HFF-Myc (cell line): ENCODE measurements around the gene RNF32.
"Not testable (repeated sequence)": the region's sequence is repeated elsewhere in the genome, so short reads cannot be mapped to it uniquely, and the experiment has no call there.

Experiments used
- DNase-seq: peaks from one replicate; pipeline ENCODE4 v3.0.0-alpha.2; 2011; ENCODE audit warnings: low read depth; ENCODE audit errors: extremely low read depth
- H3K4me3 ChIP-seq: replicated peaks from 2 replicates; pipeline ENCODE4 v1.5.1; 2011; ENCODE audit warnings: low read depth, mild to moderate bottlenecking, control low read depth, low read length
- CTCF ChIP-seq: IDR thresholded peaks from 2 replicates; pipeline ENCODE4 v1.5.1; 2012; ENCODE audit warnings: mild to moderate bottlenecking, low read depth, low read length, control low read depth; ENCODE audit errors: missing control alignments

RNF32 gene

GRCh38 chr7:156691764-156692163 is 51.2 kb downstream of the RNF32 start:
- DNase-seq, result no peak
- no peak overlapping the region for H3K4me3 ChIP-seq
- no peak for TF ChIP-seq CTCF

- no peak overlapping the region for H3K4me3 ChIP-seq
- no peak for DNase-seq
- TF ChIP-seq CTCF, result no peak
Measured at GRCh38 chr7:156692849-156693248, 52.3 kb downstream of the RNF32 start.

- H3K4me3 ChIP-seq, result no peak overlapping the region
- no peak for TF ChIP-seq CTCF
- no peak for DNase-seq
Measured at GRCh38 chr7:156693627-156694026, 53.1 kb downstream of the RNF32 start.

- H3K4me3 ChIP-seq, DNase-seq: not testable (repeated sequence)
Measured at GRCh38 chr7:156697283-156697682, 56.7 kb downstream of the RNF32 start.

- not testable (repeated sequence) for DNase-seq, H3K4me3 ChIP-seq
Measured at GRCh38 chr7:156698512-156698911, 57.9 kb downstream of the RNF32 start.

GRCh38 chr7:156701787-156702186 is 61.2 kb downstream of the RNF32 start:
- H3K4me3 ChIP-seq, DNase-seq: not testable (repeated sequence)

GRCh38 chr7:156702399-156702798 is 61.8 kb downstream of the RNF32 start:
- TF ChIP-seq CTCF, result no peak
- no peak overlapping the region for H3K4me3 ChIP-seq
- DNase-seq, result no peak

GRCh38 chr7:156703209-156703608 is 62.6 kb downstream of the RNF32 start:
- no peak overlapping the region for H3K4me3 ChIP-seq
- no peak for TF ChIP-seq CTCF
- no peak for DNase-seq
